HepG2 (cell line): ENCODE measurements around the gene ZNF530. TPM values are rescaled to one million over a fixed set of nuclear protein-coding genes. Genes with fewer than 3 reads are reported as not detected.

Experiments
- AHDC1 ChIP-seq: sonication (generic); formaldehyde crosslinking; IDR thresholded peaks from 2 replicates; pipeline ENCODE4 v1.5.1; 2020; ENCODE audit warnings: mild to moderate bottlenecking, missing genetic modification reagents, borderline replicate concordance
- FOXC1 ChIP-seq: sonication (generic); formaldehyde crosslinking; IDR thresholded peaks from 2 replicates; pipeline ENCODE4 v1.8.0; 2022; ENCODE audit warnings: mild to moderate bottlenecking, missing genetic modification reagents, borderline replicate concordance
- HNRNPH1 ChIP-seq: fragments of 200-400 bp; formaldehyde crosslinking; optimal IDR thresholded peaks from 2 replicates; pipeline ENCODE3; 2017; ENCODE audit warnings: mild to moderate bottlenecking, low read depth, low read length
- MNT ChIP-seq: fragments of 450-650 bp; IDR thresholded peaks from 2 replicates; pipeline ENCODE4 v1.6.1; 2016
- NONO ChIP-seq, 2 experiments: fragments of 450-650 bp in 1 of 2; sonication (generic) in 1 of 2; formaldehyde crosslinking in 1 of 2; IDR thresholded peaks in 1 of 2; conservative IDR thresholded peaks in 1 of 2; 2 replicates each; pipeline versions ENCODE4 v1.6.1 to v1.8.0; 2017 to 2022; ENCODE audit warnings: mild to moderate bottlenecking in 1 of 2, missing genetic modification reagents in 1 of 2, moderate library complexity in 1 of 2
- PLSCR1 ChIP-seq: sonication (generic); formaldehyde crosslinking; IDR thresholded peaks from 2 replicates; pipeline ENCODE4 v1.5.0; 2020; ENCODE audit warnings: missing genetic modification reagents, mild to moderate bottlenecking, borderline replicate concordance
- RFXAP ChIP-seq: sonication (generic); formaldehyde crosslinking; IDR thresholded peaks from 2 replicates; pipeline ENCODE4 v1.4.0; 2020; ENCODE audit warnings: missing genetic modification reagents, borderline replicate concordance
- RNF2 ChIP-seq: fragments of 450-650 bp; conservative IDR thresholded peaks from 2 replicates; pipeline ENCODE4 v1.6.1; 2016; ENCODE audit warnings: low read depth
- SRSF1 ChIP-seq: fragments of 200-400 bp; formaldehyde crosslinking; optimal IDR thresholded peaks from 2 replicates; pipeline ENCODE3; 2017; ENCODE audit warnings: mild to moderate bottlenecking, low read depth, low read length, moderate library complexity
- TBP ChIP-seq: sonication (generic); formaldehyde crosslinking; IDR thresholded peaks from 2 replicates; pipeline ENCODE4 v1.5.0; 2020; ENCODE audit warnings: missing genetic modification reagents
- TCF12 ChIP-seq, 2 experiments: fragments of 450-650 bp in 1 of 2; sonication (generic) in 1 of 2; formaldehyde crosslinking in 1 of 2; IDR thresholded peaks; 2 replicates each; pipeline versions ENCODE4 v1.6.1 to v1.8.0; 2017 to 2022; ENCODE audit warnings: antibody characterized with exemption in 1 of 2, mild to moderate bottlenecking in 1 of 2, missing genetic modification reagents in 1 of 2, moderate library complexity in 1 of 2
- ZBTB8A ChIP-seq: sonication (generic); formaldehyde crosslinking; IDR thresholded peaks from 2 replicates; pipeline ENCODE4 v1.4.0; 2020; ENCODE audit warnings: mild to moderate bottlenecking, low read depth, missing genetic modification reagents, borderline replicate concordance
- ZC3H13 ChIP-seq: sonication (generic); formaldehyde crosslinking; IDR thresholded peaks from 2 replicates; pipeline ENCODE4 v1.8.1; 2023; ENCODE audit warnings: mild to moderate bottlenecking, missing genetic modification reagents, moderate library complexity
- ZNF441 ChIP-seq: sonication (generic); formaldehyde crosslinking; IDR thresholded peaks from 2 replicates; pipeline ENCODE4 v1.7.0; 2021; ENCODE audit warnings: missing genetic modification reagents, borderline replicate concordance
- ZNF598 ChIP-seq: sonication (generic); formaldehyde crosslinking; IDR thresholded peaks from 2 replicates; pipeline ENCODE4 v1.5.1; 2020; ENCODE audit warnings: mild to moderate bottlenecking, missing genetic modification reagents, borderline replicate concordance
- ZNF710 ChIP-seq: sonication (generic); formaldehyde crosslinking; IDR thresholded peaks from 2 replicates; pipeline ENCODE4 v1.5.0; 2020; ENCODE audit warnings: mild to moderate bottlenecking, missing genetic modification reagents, borderline replicate concordance
- ZNF766 ChIP-seq: sonication (generic); formaldehyde crosslinking; IDR thresholded peaks from 2 replicates; pipeline ENCODE4 v1.5.0; 2020; ENCODE audit warnings: missing genetic modification reagents, borderline replicate concordance
- ZNF792 ChIP-seq: IDR thresholded peaks from 2 replicates; pipeline ENCODE4 v1.6.1; 2016
- ZSCAN22 ChIP-seq: sonication (generic); formaldehyde crosslinking; IDR thresholded peaks from 2 replicates; pipeline ENCODE4 v1.4.0; 2020; ENCODE audit warnings: mild to moderate bottlenecking, missing genetic modification reagents
- polyA plus RNA-seq, 8 experiments: library from polyadenylated mRNA; depleted of rRNA in 3 of 8; stranded (reverse) in 7 of 8; unstranded in 1 of 8; fragments of >200 nt; fragmentation: Illumina TruSeq in 4 of 8; extraction: Trizol in 4 of 8; gene quantifications; 2 replicates each; pipeline versions ENCODE4 v1.2.1 to v1.2.3, GENCODE V29; 2011 to 2016; ENCODE audit warnings: low read depth in 4 of 8, missing spikeins in 1 of 8, mixed read lengths in 1 of 8; ENCODE audit not compliant: insufficient read depth in 1 of 8
- total RNA-seq, 5 experiments: library from RNA; depleted of rRNA; stranded (reverse); fragments of >200 nt; fragmentation: Illumina TruSeq; extraction: Trizol; gene quantifications; 2 replicates each; pipeline ENCODE4 v1.2.3, GENCODE V29; 2016; ENCODE audit warnings: low read depth in 1 of 5

The ZNF530 gene
- total and polyA plus RNA-seq, 2 of the 13 experiments (the other 11 are each of a cell fraction or from before 2014, with no cell fraction given) = 1.1 to 7.8 TPM

- no peak for TF ChIP-seq AHDC1
- no peak; the same call in 1 of the 2 replicates for TF ChIP-seq FOXC1 (CRISPR knock-in tag)
- peak; percentile 54; the same call in 1 of the 2 replicates for TF ChIP-seq ZNF792 (CRISPR knock-in tag)
- TF ChIP-seq PLSCR1 = no peak
- 0 out of 2 replicates have a peak, but pooled peaks have one; percentile 30 for TF ChIP-seq ZNF441 (CRISPR knock-in tag)
- TF ChIP-seq ZSCAN22 (CRISPR knock-in tag) = peak; percentile 43; the same call in 1 of the 2 replicates
- no peak for TF ChIP-seq ZNF710
- TF ChIP-seq ZNF598 (CRISPR knock-in tag) = no peak
- no peak for TF ChIP-seq TCF12 (IDR thresholded peaks at IDR 0.05)
- no peak for TF ChIP-seq TCF12 (CRISPR knock-in tag; IDR thresholded peaks at IDR 0.05)
- no peak for TF ChIP-seq NONO (IDR thresholded peaks at IDR 0.05)
- TF ChIP-seq NONO (CRISPR knock-in tag; conservative IDR thresholded peaks at IDR 0.05) = no peak
- no peak for TF ChIP-seq RNF2
- TF ChIP-seq ZNF766 = no peak
- TF ChIP-seq ZC3H13 (CRISPR knock-in tag) = peak; percentile 19; the same call in 1 of the 2 replicates
- TF ChIP-seq TBP (CRISPR knock-in tag) = no peak
- TF ChIP-seq ZBTB8A (CRISPR knock-in tag) = no peak
- no peak for TF ChIP-seq MNT
- no peak for TF ChIP-seq RFXAP
- TF ChIP-seq SRSF1 = no peak
- no peak for TF ChIP-seq HNRNPH1
These were observed 40.2 kb upstream of the ZNF530 start, which contains the start of gene ZNF550 (continued) for GRCh38 chr19:57559404-57560025.
